ENCODE measurements around the gene PSPN. TPM values are rescaled to one million over a fixed set of nuclear protein-coding genes. Genes with fewer than 3 reads are reported as not detected.

PSPN gene
- total and polyA plus RNA-seq, 2 of the 13 experiments (the other 11 are each of a cell fraction or from before 2014, with no cell fraction given) = 0.69 to 1.1 TPM

DNA sequence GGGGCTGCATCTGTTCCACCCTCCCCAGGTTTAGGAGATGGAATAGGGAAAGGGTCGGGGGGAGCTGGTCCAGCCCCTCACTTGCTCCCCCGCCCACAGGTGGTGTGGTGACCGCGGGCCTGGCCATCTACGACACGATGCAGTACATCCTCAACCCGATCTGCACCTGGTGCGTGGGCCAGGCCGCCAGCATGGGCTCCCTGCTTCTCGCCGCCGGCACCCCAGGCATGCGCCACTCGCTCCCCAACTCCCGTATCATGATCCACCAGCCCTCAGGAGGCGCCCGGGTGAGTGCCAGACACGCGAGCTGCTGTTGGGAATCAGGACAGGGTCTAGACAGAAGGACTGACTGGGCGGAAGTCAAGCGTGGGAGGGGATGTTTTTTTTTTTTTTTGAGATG, 11.4 kb downstream of the PSPN start:
- H2AFZ ChIP-seq (ENCODE audit: low read length) = no peak overlapping the region
- H3K9ac ChIP-seq (ENCODE audit: insufficient read depth, low read depth, low read length) = no peak overlapping the region
- H3K4me3 ChIP-seq (replicated peaks in 1 of 3; ENCODE audit: insufficient read depth in 1 of 3, low read depth in 2 of 3, low read length in 3 of 3) = no peak overlapping the region
- POLR2A ChIA-PET = interaction anchor here (5.0 kb wide), 1 partner anchor 8 kb away, joined by 80 read pairs; the partner anchor contains the start of gene ALKBH7
- H3K36me3 ChIP-seq (replicated peaks in 1 of 2; ENCODE audit: control insufficient read depth in 1 of 2, insufficient read depth in 2 of 2, low read length in 2 of 2) = peaks cover 10 to 30% of the 10 kb centered on the region in 2 experiments; a peak in 4 of 5 replicates
- WGBS (ENCODE audit: low lambda C conversion rate) = 99% methylated on average over 20 of the region's 21 CpGs
- TF ChIP-seq EHMT2 (IDR thresholded peaks at IDR 0.05; ENCODE audit: borderline replicate concordance, low read depth, low read length) (no peak), RBFOX2 (IDR thresholded peaks at IDR 0.05; ENCODE audit: low read depth, low read length) (0 out of 2 replicates have a peak, but pooled peaks have one; percentile 42)
- TF ChIP-seq, protein P1, sequence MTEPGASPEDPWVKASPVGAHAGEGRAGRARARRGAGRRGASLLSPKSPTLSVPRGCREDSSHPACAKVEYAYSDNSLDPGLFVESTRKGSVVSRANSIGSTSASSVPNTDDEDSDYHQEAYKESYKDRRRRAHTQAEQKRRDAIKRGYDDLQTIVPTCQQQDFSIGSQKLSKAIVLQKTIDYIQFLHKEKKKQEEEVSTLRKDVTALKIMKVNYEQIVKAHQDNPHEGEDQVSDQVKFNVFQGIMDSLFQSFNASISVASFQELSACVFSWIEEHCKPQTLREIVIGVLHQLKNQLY (CRISPR knock-in tag; IDR thresholded peaks at IDR 0.05) = no peak
- peaks cover 5% of the 10 kb centered on the region for H3K79me2 ChIP-seq (ENCODE audit: insufficient read depth, low read length)
- H3K4me2 ChIP-seq (ENCODE audit: low read depth, low read length) = no peak overlapping the region
- no peak for ATAC-seq
- BruUV-seq (replicated peaks) = no TSS peak
- H3K27ac ChIP-seq (ENCODE audit: extremely low read length, insufficient read depth, low read length) = no peak overlapping the region
- H3K9me3 ChIP-seq (ENCODE audit: low read length) = no peaks in the 10 kb centered on the region
- intact Hi-C loops (cut with micrococcal nuclease; ENCODE audit: unreplicated experiment) = no loop called here
- H3K4me1 ChIP-seq (ENCODE audit: insufficient read depth, low read length) = peaks cover 16% of the 10 kb centered on the region
- FAIRE-seq = no peak
- H3K27me3 ChIP-seq (ENCODE audit: control insufficient read depth in 1 of 2, insufficient read depth in 2 of 2, low read length in 2 of 2) = no peaks in the 10 kb centered on the region; a peak in 1 of 5 replicates
- no peak for DNase-seq (ENCODE audit: low spot score)
- H4K20me1 ChIP-seq (ENCODE audit: insufficient read depth, low read length) = no peaks in the 10 kb centered on the region
- in situ Hi-C loops (cut with HindIII; ENCODE audit: extremely low pct_ligation_motif_present, low pct_unique_long_range_greater_than_20kb) = no loop called here
- CTCF ChIA-PET (ENCODE audit: low intra/inter-chr PET ratio, low total read pairs) = no interaction called here

DNA sequence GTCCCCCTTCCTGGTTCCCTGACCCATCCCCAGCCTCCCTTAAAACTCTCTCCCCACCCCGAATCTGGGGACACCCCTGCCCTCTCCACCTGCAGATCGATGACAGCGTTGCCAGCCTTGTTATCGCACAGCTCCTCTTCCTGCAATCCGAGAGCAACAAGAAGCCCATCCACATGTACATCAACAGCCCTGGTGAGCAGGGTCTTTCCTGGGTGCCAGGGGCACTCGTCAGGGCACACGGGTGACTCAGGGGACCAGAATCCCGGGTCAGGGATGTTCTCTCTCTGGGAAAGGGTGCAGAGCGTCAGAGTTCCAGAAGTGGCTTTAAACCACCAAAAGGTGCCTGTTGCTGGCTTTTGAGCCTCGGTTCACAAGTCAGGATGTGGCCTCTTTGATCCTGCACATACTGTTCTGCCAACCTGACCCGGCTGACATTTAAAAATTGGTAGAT, 13.4 kb downstream of the PSPN start:
- H3K4me3 ChIP-seq (replicated peaks in 1 of 3; ENCODE audit: insufficient read depth in 1 of 3, low read depth in 2 of 3, low read length in 3 of 3) = peak overlapping the region; percentile 63 to 84 (median 84)
- peaks cover 5% of the 10 kb centered on the region for H3K79me2 ChIP-seq (ENCODE audit: insufficient read depth, low read length)
- no peaks in the 10 kb centered on the region; a peak in 1 of 5 replicates for H3K27me3 ChIP-seq (ENCODE audit: control insufficient read depth in 1 of 2, insufficient read depth in 2 of 2, low read length in 2 of 2)
- no peak overlapping the region for H2AFZ ChIP-seq (ENCODE audit: low read length)
- peaks cover 26% of the 10 kb centered on the region for H3K4me1 ChIP-seq (ENCODE audit: insufficient read depth, low read length)
- TF ChIP-seq ZFAT (CRISPR knock-in tag; conservative IDR thresholded peaks at IDR 0.05) (no peak), ZNF746 (CRISPR knock-in tag; IDR thresholded peaks at IDR 0.05) (no peak), SRSF1 (optimal IDR thresholded peaks at IDR 0.05; ENCODE audit: low read depth, low read length) (no peak), ZFP82 (CRISPR knock-in tag; IDR thresholded peaks at IDR 0.05; ENCODE audit: borderline replicate concordance) (0 out of 2 replicates have a peak, but pooled peaks have one; percentile 6), HOXA9 (CRISPR knock-in tag; IDR thresholded peaks at IDR 0.05; ENCODE audit: borderline replicate concordance) (no peak)
- TF ChIP-seq, protein P2, sequence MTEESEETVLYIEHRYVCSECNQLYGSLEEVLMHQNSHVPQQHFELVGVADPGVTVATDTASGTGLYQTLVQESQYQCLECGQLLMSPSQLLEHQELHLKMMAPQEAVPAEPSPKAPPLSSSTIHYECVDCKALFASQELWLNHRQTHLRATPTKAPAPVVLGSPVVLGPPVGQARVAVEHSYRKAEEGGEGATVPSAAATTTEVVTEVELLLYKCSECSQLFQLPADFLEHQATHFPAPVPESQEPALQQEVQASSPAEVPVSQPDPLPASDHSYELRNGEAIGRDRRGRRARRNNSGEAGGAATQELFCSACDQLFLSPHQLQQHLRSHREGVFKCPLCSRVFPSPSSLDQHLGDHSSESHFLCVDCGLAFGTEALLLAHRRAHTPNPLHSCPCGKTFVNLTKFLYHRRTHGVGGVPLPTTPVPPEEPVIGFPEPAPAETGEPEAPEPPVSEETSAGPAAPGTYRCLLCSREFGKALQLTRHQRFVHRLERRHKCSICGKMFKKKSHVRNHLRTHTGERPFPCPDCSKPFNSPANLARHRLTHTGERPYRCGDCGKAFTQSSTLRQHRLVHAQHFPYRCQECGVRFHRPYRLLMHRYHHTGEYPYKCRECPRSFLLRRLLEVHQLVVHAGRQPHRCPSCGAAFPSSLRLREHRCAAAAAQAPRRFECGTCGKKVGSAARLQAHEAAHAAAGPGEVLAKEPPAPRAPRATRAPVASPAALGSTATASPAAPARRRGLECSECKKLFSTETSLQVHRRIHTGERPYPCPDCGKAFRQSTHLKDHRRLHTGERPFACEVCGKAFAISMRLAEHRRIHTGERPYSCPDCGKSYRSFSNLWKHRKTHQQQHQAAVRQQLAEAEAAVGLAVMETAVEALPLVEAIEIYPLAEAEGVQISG (CRISPR knock-in tag; IDR thresholded peaks at IDR 0.05) = no peak
- H4K20me1 ChIP-seq (ENCODE audit: insufficient read depth, low read length) = no peaks in the 10 kb centered on the region
- intact Hi-C loops (cut with micrococcal nuclease; ENCODE audit: unreplicated experiment) = no loop called here
- FAIRE-seq (no peak), DNase-seq (ENCODE audit: low spot score) (no peak), ATAC-seq (no peak)
- CTCF ChIA-PET (ENCODE audit: low intra/inter-chr PET ratio, low total read pairs) = no interaction called here
- POLR2A ChIA-PET = interaction anchor here (5.0 kb wide), 1 partner anchor 10 kb away, joined by 80 read pairs; the partner anchor contains the start of gene ALKBH7
- H3K36me3 ChIP-seq (replicated peaks in 1 of 2; ENCODE audit: control insufficient read depth in 1 of 2, insufficient read depth in 2 of 2, low read length in 2 of 2) = peaks cover 6 to 19% of the 10 kb centered on the region in 2 experiments; a peak in 4 of 5 replicates
- TSS peak; percentile 70 for BruUV-seq (replicated peaks)
- 50% methylated on average over 7 of the region's 11 CpGs for WGBS (ENCODE audit: low lambda C conversion rate)
- in situ Hi-C loops (cut with HindIII; ENCODE audit: extremely low pct_ligation_motif_present, low pct_unique_long_range_greater_than_20kb) = no loop called here
- peak overlapping the region; percentile 74 for H3K9ac ChIP-seq (ENCODE audit: insufficient read depth, low read depth, low read length)
- H3K27ac ChIP-seq (ENCODE audit: extremely low read length, insufficient read depth, low read length) = peak overlapping the region; percentile 49
- no peaks in the 10 kb centered on the region for H3K9me3 ChIP-seq (ENCODE audit: low read length)
- H3K4me2 ChIP-seq (ENCODE audit: low read depth, low read length) = peak overlapping the region; percentile 76

All from HepG2 (cell line).